HEK293 (cell line): ENCODE results near the gene PI4KA.

Source experiments
- BCL11A ChIP-seq: fragments of 450-650 bp; formaldehyde crosslinking; IDR thresholded peaks from 2 replicates; pipeline ENCODE4 v1.5.1; 2016; ENCODE audit warnings: low read depth, missing biosample characterization, missing genetic modification characterization
- CTCF ChIP-seq: fragments of 450-650 bp; formaldehyde crosslinking; IDR thresholded peaks from 2 replicates; pipeline ENCODE4 v1.5.1; 2016; ENCODE audit warnings: missing biosample characterization, missing genetic modification characterization
- EGR2 ChIP-seq: fragments of 450-650 bp; formaldehyde crosslinking; IDR thresholded peaks from 2 replicates; pipeline ENCODE4 v1.5.1; 2016; ENCODE audit warnings: low read depth, missing biosample characterization, missing genetic modification characterization
- FEZF1 ChIP-seq: fragments of 450-650 bp; formaldehyde crosslinking; IDR thresholded peaks from 2 replicates; pipeline ENCODE4 v1.5.1; 2016; ENCODE audit warnings: missing biosample characterization, missing genetic modification characterization
- KLF9 ChIP-seq: fragments of 450-650 bp; formaldehyde crosslinking; IDR thresholded peaks from 2 replicates; pipeline ENCODE4 v1.5.1; 2016; ENCODE audit warnings: missing biosample characterization, missing genetic modification characterization, low read depth
- MZF1 ChIP-seq: fragments of 450-650 bp; formaldehyde crosslinking; IDR thresholded peaks from 2 replicates; pipeline ENCODE4 v1.5.1; 2017; ENCODE audit warnings: missing biosample characterization, missing genetic modification characterization, borderline replicate concordance
- SP2 ChIP-seq: fragments of 450-650 bp; formaldehyde crosslinking; IDR thresholded peaks from 2 replicates; pipeline ENCODE4 v1.5.1; 2016; ENCODE audit warnings: missing biosample characterization, missing genetic modification characterization
- SP7 ChIP-seq: fragments of 450-650 bp; formaldehyde crosslinking; IDR thresholded peaks from 2 replicates; pipeline ENCODE4 v1.5.1; 2016; ENCODE audit warnings: missing biosample characterization, missing genetic modification characterization
- TRIM28 ChIP-seq: IDR thresholded peaks from 2 replicates; pipeline ENCODE4 v1.6.1; 2011; ENCODE audit warnings: low read length, control low read depth, borderline replicate concordance
- WT1 ChIP-seq: fragments of 450-650 bp; formaldehyde crosslinking; IDR thresholded peaks from 2 replicates; pipeline ENCODE4 v1.5.1; 2016; ENCODE audit warnings: missing biosample characterization, missing genetic modification characterization
- ZBTB17 ChIP-seq: fragments of 450-650 bp; formaldehyde crosslinking; IDR thresholded peaks from 2 replicates; pipeline ENCODE4 v1.5.1; 2016; ENCODE audit warnings: missing biosample characterization, missing genetic modification characterization
- ZBTB8A ChIP-seq: fragments of 450-650 bp; formaldehyde crosslinking; IDR thresholded peaks from 2 replicates; pipeline ENCODE4 v1.5.1; 2016; ENCODE audit warnings: missing biosample characterization, missing genetic modification characterization
- ZEB2 ChIP-seq: fragments of 450-650 bp; formaldehyde crosslinking; IDR thresholded peaks from 2 replicates; pipeline ENCODE4 v1.5.1; 2016; ENCODE audit warnings: missing biosample characterization, missing genetic modification characterization
- ZFP37 ChIP-seq: fragments of 450-650 bp; formaldehyde crosslinking; IDR thresholded peaks from 2 replicates; pipeline ENCODE4 v1.5.1; 2016; ENCODE audit warnings: missing biosample characterization, missing genetic modification characterization
- ZNF133 ChIP-seq: fragments of 450-650 bp; formaldehyde crosslinking; IDR thresholded peaks from 2 replicates; pipeline ENCODE4 v1.5.1; 2016; ENCODE audit warnings: missing biosample characterization, missing genetic modification characterization
- ZNF140 ChIP-seq: fragments of 450-650 bp; formaldehyde crosslinking; IDR thresholded peaks from 2 replicates; pipeline ENCODE4 v1.5.1; 2016; ENCODE audit warnings: missing biosample characterization, missing genetic modification characterization
- ZNF148 ChIP-seq: fragments of 450-650 bp; formaldehyde crosslinking; IDR thresholded peaks from 2 replicates; pipeline ENCODE4 v1.5.0; 2017; ENCODE audit warnings: missing biosample characterization, missing genetic modification characterization, borderline replicate concordance
- ZNF19 ChIP-seq: fragments of 450-650 bp; formaldehyde crosslinking; IDR thresholded peaks from 2 replicates; pipeline ENCODE4; 2016; ENCODE audit warnings: missing biosample characterization, missing genetic modification characterization, low read depth
- ZNF248 ChIP-seq: fragments of 450-650 bp; formaldehyde crosslinking; IDR thresholded peaks from 2 replicates; pipeline ENCODE4 v1.5.1; 2017; ENCODE audit warnings: missing biosample characterization, missing genetic modification characterization
- ZNF311 ChIP-seq: fragments of 450-650 bp; formaldehyde crosslinking; IDR thresholded peaks from 2 replicates; pipeline ENCODE4 v1.5.1; 2017; ENCODE audit warnings: missing biosample characterization, missing genetic modification characterization, borderline replicate concordance
- ZNF341 ChIP-seq: fragments of 450-650 bp; formaldehyde crosslinking; IDR thresholded peaks from 2 replicates; pipeline ENCODE4; 2016; ENCODE audit warnings: low read depth, missing biosample characterization, missing genetic modification characterization
- ZNF350 ChIP-seq: fragments of 450-650 bp; formaldehyde crosslinking; IDR thresholded peaks from 2 replicates; pipeline ENCODE4 v1.5.0; 2017; ENCODE audit warnings: missing biosample characterization, mild to moderate bottlenecking, missing genetic modification characterization
- ZNF362 ChIP-seq: fragments of 450-650 bp; formaldehyde crosslinking; IDR thresholded peaks from 2 replicates; pipeline ENCODE4 v1.5.1; 2016; ENCODE audit warnings: missing biosample characterization, missing genetic modification characterization
- ZNF37A ChIP-seq: fragments of 450-650 bp; IDR thresholded peaks from 2 replicates; pipeline ENCODE4 v1.5.1; 2018; ENCODE audit warnings: missing biosample characterization, missing genetic modification characterization
- ZNF433 ChIP-seq: fragments of 450-650 bp; formaldehyde crosslinking; IDR thresholded peaks from 2 replicates; pipeline ENCODE4 v1.5.1; 2016; ENCODE audit warnings: missing biosample characterization, missing genetic modification characterization, low read depth
- ZNF529 ChIP-seq: fragments of 450-650 bp; formaldehyde crosslinking; IDR thresholded peaks from 2 replicates; pipeline ENCODE4 v1.5.1; 2017; ENCODE audit warnings: missing genetic modification characterization, missing biosample characterization; ENCODE audit not compliant: insufficient replicate concordance
- ZNF549 ChIP-seq: fragments of 450-650 bp; IDR thresholded peaks from 2 replicates; pipeline ENCODE4 v1.5.1; 2018; ENCODE audit warnings: missing biosample characterization, missing genetic modification characterization, mild to moderate bottlenecking, inconsistent platforms, moderate library complexity
- ZNF580 ChIP-seq: fragments of 450-650 bp; formaldehyde crosslinking; IDR thresholded peaks from 2 replicates; pipeline ENCODE4 v1.5.1; 2016; ENCODE audit warnings: missing biosample characterization, missing genetic modification characterization
- ZNF623 ChIP-seq: fragments of 450-650 bp; formaldehyde crosslinking; IDR thresholded peaks from 2 replicates; pipeline ENCODE4 v1.5.1; 2016; ENCODE audit warnings: missing biosample characterization, missing genetic modification characterization
- ZNF658 ChIP-seq: fragments of 450-650 bp; formaldehyde crosslinking; IDR thresholded peaks from 2 replicates; pipeline ENCODE4; 2016; ENCODE audit warnings: missing biosample characterization, missing genetic modification characterization
- ZNF692 ChIP-seq: fragments of 450-650 bp; formaldehyde crosslinking; IDR thresholded peaks from 2 replicates; pipeline ENCODE4 v1.5.1; 2016; ENCODE audit warnings: missing biosample characterization, missing genetic modification characterization
- ZSCAN16 ChIP-seq: fragments of 450-650 bp; formaldehyde crosslinking; IDR thresholded peaks from 2 replicates; pipeline ENCODE4 v1.5.1; 2016; ENCODE audit warnings: missing biosample characterization, missing genetic modification characterization
- TF ChIP-seq, protein P1 (sequence below): fragments of 450-650 bp; formaldehyde crosslinking; IDR thresholded peaks from 2 replicates; pipeline ENCODE4 v1.5.1; 2017; ENCODE audit warnings: missing biosample characterization, missing genetic modification characterization

Gene PI4KA

DNA sequence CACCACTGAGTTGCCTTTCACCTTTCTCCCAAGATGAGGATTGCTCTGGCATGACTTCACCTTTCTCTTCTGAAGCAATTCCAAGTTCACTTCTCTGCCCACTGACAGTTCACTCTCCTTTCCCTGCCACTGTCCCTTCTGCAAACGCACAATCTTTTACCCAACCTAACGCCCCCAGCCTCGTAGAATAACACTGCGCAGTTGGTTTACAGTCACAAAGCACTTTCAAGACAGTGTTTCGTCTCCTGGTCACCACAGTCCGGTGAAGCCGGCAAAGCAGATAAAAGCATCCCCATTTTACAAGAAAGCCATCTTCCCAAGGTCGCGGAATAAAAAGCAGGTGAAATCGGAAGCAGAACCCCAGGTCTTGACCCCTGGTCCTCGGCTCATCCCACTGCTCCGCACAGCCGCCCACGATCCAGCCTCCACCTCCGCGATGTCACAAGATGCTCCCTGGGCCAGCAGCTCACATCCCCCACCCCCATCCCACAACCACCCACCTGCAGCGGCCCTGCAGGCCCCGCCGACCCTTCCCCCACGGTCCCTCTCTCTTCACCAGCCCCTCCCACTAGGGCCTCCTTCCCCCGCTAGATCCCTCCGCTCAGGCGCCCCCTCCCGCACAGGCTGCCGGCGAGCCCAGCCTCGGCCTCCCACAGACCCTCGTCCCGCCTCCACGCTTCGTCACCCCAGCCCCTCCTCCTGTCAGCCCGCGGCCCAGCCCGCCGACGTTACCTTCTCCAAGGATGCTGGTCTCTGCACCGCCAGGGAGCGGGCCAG, 585 bp downstream of the PI4KA start (continued):
- TF ChIP-seq ZNF148 (tag by site-specific recombination): no peak
- no peak for TF ChIP-seq ZNF311 (tag by site-specific recombination)
- TF ChIP-seq ZBTB8A: no peak; the same call in 1 of the 2 replicates
- TF ChIP-seq ZNF433 (tag by site-specific recombination): no peak
- TF ChIP-seq ZNF19 (tag by site-specific recombination): no peak
- no peak for TF ChIP-seq TRIM28
- TF ChIP-seq ZBTB17 (tag by site-specific recombination): peak; percentile 63
- peak; percentile 74 for TF ChIP-seq ZEB2 (tag by site-specific recombination)
- TF ChIP-seq ZNF623: no peak; the same call in 1 of the 2 replicates
- no peak for TF ChIP-seq FEZF1
- no peak for TF ChIP-seq ZNF37A (tag by site-specific recombination)
- TF ChIP-seq MZF1 (tag by site-specific recombination): no peak; the same call in 1 of the 2 replicates
- TF ChIP-seq ZSCAN16: no peak
- TF ChIP-seq ZNF549 (tag by site-specific recombination): no peak
- TF ChIP-seq ZNF692 (tag by site-specific recombination): no peak
- TF ChIP-seq ZNF133 (tag by site-specific recombination): no peak
- peak; percentile 75 for TF ChIP-seq KLF9 (tag by site-specific recombination)
- TF ChIP-seq ZFP37 (tag by site-specific recombination): no peak
- TF ChIP-seq BCL11A (tag by site-specific recombination): 0 out of 2 replicates have a peak, but pooled peaks have one; percentile 56
- TF ChIP-seq SP7 (tag by site-specific recombination): peak; percentile 61
- no peak for TF ChIP-seq ZNF248 (tag by site-specific recombination)
- TF ChIP-seq SP2: peak; percentile 84
- no peak for TF ChIP-seq ZNF350 (tag by site-specific recombination)
- TF ChIP-seq CTCF (tag by site-specific recombination): peak; percentile 78
- TF ChIP-seq WT1 (tag by site-specific recombination): peak; percentile 24; the same call in 1 of the 2 replicates
- no peak for TF ChIP-seq ZNF341 (tag by site-specific recombination)
- no peak for TF ChIP-seq ZNF658 (tag by site-specific recombination)
- TF ChIP-seq, protein P1, sequence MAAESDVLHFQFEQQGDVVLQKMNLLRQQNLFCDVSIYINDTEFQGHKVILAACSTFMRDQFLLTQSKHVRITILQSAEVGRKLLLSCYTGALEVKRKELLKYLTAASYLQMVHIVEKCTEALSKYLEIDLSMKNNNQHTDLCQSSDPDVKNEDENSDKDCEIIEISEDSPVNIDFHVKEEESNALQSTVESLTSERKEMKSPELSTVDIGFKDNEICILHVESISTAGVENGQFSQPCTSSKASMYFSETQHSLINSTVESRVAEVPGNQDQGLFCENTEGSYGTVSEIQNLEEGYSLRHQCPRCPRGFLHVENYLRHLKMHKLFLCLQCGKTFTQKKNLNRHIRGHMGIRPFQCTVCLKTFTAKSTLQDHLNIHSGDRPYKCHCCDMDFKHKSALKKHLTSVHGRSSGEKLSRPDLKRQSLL (tag by site-specific recombination): peak; percentile 85
- TF ChIP-seq ZNF362: no peak
- peak; percentile 50; the same call in 1 of the 2 replicates for TF ChIP-seq ZNF580 (tag by site-specific recombination)
- TF ChIP-seq EGR2 (tag by site-specific recombination): peak; percentile 99
- TF ChIP-seq ZNF529 (tag by site-specific recombination): no peak
- TF ChIP-seq ZNF140 (tag by site-specific recombination): no peak
